H1 (cell line): Measurements from ENCODE around the gene TTC29.

ENCODE experiments used
- CREB1 ChIP-seq: IDR thresholded peaks from 2 replicates; pipeline ENCODE4 v1.6.1; 2012; ENCODE audit warnings: inconsistent platforms
- EP300 ChIP-seq, 2 experiments: IDR thresholded peaks; 1 replicate in 1 of 2; 2 replicates in 1 of 2; pipeline ENCODE4 v1.6.1; 2011 to 2012; ENCODE audit warnings: low read depth in 2 of 2, low read length in 2 of 2, mild to moderate bottlenecking in 2 of 2, borderline replicate concordance in 1 of 2, inconsistent platforms in 1 of 2, moderate library complexity in 1 of 2
- GABPA ChIP-seq: IDR thresholded peaks from 2 replicates; pipeline ENCODE4 v1.6.1; 2011; ENCODE audit warnings: mild to moderate bottlenecking, low read length, moderate library complexity, borderline replicate concordance; ENCODE audit not compliant: insufficient read depth
- HDAC2 ChIP-seq, 2 experiments: fragments of 300-600 bp in 1 of 2; sonication (generic) in 1 of 2; IDR thresholded peaks; 2 replicates each; pipeline ENCODE4 v1.6.1; 2011 to 2012; ENCODE audit warnings: low read depth in 2 of 2, low read length in 2 of 2, mild to moderate bottlenecking in 2 of 2, moderate library complexity in 2 of 2, borderline replicate concordance in 1 of 2, inconsistent platforms in 1 of 2
- JUN ChIP-seq: IDR thresholded peaks from 2 replicates; pipeline ENCODE4 v1.6.1; 2011; ENCODE audit warnings: low read depth, mild to moderate bottlenecking, improper control_type of control experiment, low read length
- POLR2A ChIP-seq, 2 experiments: IDR thresholded peaks; 1 replicate in 1 of 2; 2 replicates in 1 of 2; pipeline ENCODE4 v1.6.1; 2011; ENCODE audit warnings: low read depth in 2 of 2, low read length in 2 of 2, mild to moderate bottlenecking in 2 of 2; ENCODE audit errors: control extremely low read depth in 1 of 2
- POLR2AphosphoS5 ChIP-seq: IDR thresholded peaks from 2 replicates; pipeline ENCODE4 v1.6.1; 2011; ENCODE audit warnings: low read depth, low read length
- SP1 ChIP-seq: IDR thresholded peaks from 2 replicates; pipeline ENCODE4 v1.6.1; 2011; ENCODE audit warnings: low read depth, low read length
- TEAD4 ChIP-seq: IDR thresholded peaks from 2 replicates; pipeline ENCODE4 v1.6.1; 2012; ENCODE audit warnings: low read depth, low read length, inconsistent platforms, mixed read lengths
- YY1 ChIP-seq: IDR thresholded peaks from 2 replicates; pipeline ENCODE4 v1.6.1; 2011; ENCODE audit warnings: low read depth, mild to moderate bottlenecking, low read length
- TF ChIP-seq, protein P1 (sequence below): IDR thresholded peaks from 2 replicates; pipeline ENCODE4 v1.6.1; 2012; ENCODE audit warnings: low read length, inconsistent platforms
- TF ChIP-seq, protein P2 (sequence below), 3 experiments: IDR thresholded peaks; 1 replicate in 2 of 3; 2 replicates in 1 of 3; pipeline versions ENCODE4 v1.5.1 to v1.6.1; 2011; ENCODE audit warnings: low read length in 3 of 3, mild to moderate bottlenecking in 3 of 3, inconsistent platforms in 2 of 3, low read depth in 1 of 3, moderate library complexity in 1 of 3; ENCODE audit not compliant: insufficient read depth in 1 of 3; ENCODE audit errors: control extremely low read depth in 1 of 3

DNA sequence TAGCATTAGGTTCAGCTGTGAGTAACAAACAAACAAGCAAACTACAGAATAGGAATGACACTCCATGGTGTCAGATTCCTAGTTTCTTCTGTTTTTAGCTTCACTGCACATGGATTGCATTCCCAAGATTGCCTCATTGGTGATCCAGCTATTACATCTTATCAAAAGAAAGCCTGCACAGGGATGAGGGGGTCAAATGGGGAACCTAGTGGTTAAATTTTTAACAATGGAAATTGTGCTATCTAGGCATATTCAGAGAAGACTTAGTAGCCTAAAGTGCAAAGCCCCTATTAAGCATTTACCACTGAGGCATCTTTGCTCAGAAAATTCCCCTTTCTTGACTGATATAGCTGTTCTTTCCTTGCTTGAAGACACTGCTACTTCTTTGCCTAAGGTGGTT lies 3.9 kb upstream of the TTC29 start:
- TF ChIP-seq JUN (no peak), HDAC2 (IDR thresholded peaks at IDR 0.05; ENCODE audit: borderline replicate concordance in 1 of 2, low read depth in 2 of 2, low read length in 2 of 2) (no peak), SP1 (no peak), EP300 (IDR thresholded peaks at IDR 0.05; ENCODE audit: borderline replicate concordance in 1 of 2, low read depth in 2 of 2, low read length in 2 of 2) (no peak), POLR2A (IDR thresholded peaks at IDR 0.05; ENCODE audit: control extremely low read depth in 1 of 2, low read depth in 2 of 2, low read length in 2 of 2) (no peak), POLR2AphosphoS5 (no peak), CREB1 (no peak), GABPA (no peak), YY1 (no peak), TEAD4 (no peak)
- TF ChIP-seq, protein P1, sequence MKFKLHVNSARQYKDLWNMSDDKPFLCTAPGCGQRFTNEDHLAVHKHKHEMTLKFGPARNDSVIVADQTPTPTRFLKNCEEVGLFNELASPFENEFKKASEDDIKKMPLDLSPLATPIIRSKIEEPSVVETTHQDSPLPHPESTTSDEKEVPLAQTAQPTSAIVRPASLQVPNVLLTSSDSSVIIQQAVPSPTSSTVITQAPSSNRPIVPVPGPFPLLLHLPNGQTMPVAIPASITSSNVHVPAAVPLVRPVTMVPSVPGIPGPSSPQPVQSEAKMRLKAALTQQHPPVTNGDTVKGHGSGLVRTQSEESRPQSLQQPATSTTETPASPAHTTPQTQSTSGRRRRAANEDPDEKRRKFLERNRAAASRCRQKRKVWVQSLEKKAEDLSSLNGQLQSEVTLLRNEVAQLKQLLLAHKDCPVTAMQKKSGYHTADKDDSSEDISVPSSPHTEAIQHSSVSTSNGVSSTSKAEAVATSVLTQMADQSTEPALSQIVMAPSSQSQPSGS, result no peak
- TF ChIP-seq, protein P2, sequence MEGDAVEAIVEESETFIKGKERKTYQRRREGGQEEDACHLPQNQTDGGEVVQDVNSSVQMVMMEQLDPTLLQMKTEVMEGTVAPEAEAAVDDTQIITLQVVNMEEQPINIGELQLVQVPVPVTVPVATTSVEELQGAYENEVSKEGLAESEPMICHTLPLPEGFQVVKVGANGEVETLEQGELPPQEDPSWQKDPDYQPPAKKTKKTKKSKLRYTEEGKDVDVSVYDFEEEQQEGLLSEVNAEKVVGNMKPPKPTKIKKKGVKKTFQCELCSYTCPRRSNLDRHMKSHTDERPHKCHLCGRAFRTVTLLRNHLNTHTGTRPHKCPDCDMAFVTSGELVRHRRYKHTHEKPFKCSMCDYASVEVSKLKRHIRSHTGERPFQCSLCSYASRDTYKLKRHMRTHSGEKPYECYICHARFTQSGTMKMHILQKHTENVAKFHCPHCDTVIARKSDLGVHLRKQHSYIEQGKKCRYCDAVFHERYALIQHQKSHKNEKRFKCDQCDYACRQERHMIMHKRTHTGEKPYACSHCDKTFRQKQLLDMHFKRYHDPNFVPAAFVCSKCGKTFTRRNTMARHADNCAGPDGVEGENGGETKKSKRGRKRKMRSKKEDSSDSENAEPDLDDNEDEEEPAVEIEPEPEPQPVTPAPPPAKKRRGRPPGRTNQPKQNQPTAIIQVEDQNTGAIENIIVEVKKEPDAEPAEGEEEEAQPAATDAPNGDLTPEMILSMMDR (IDR thresholded peaks at IDR 0.05; ENCODE audit: control extremely low read depth in 1 of 3, insufficient read depth in 1 of 3, low read depth in 1 of 3, low read length in 3 of 3), result no peak
